HG03097 (cell line): ENCODE measurements around the gene OSBPL9.
"Not testable (repeated sequence)": the region's sequence is repeated elsewhere in the genome, so short reads cannot be mapped to it uniquely, and the experiment has no call there.

ENCODE experiments used
- ATAC-seq: cut with Tn5 transposase; IDR thresholded peaks from one replicate; pipeline ENCODE4 v1.9.1; 2021; ENCODE audit not compliant: unreplicated experiment, low FRiP score

Gene OSBPL9

GRCh38 chr1:51705035-51705434 lies 88.1 kb downstream of the OSBPL9 start:
- ATAC-seq = no peak

- ATAC-seq = no peak
These were observed 92.2 kb downstream of the OSBPL9 start for GRCh38 chr1:51708911-51709760.

GRCh38 chr1:51709951-51710350 lies 93.1 kb downstream of the OSBPL9 start:
- no peak for ATAC-seq

GRCh38 chr1:51712590-51712989 lies 95.7 kb downstream of the OSBPL9 start:
- no peak for ATAC-seq

- no peak for ATAC-seq
These were observed 97.6 kb downstream of the OSBPL9 start for GRCh38 chr1:51714374-51715019.

GRCh38 chr1:51715369-51715768 lies 98.5 kb downstream of the OSBPL9 start:
- peak; percentile 68 for ATAC-seq

GRCh38 chr1:51716746-51717145 lies 99.9 kb downstream of the OSBPL9 start:
- no peak for ATAC-seq

GRCh38 chr1:51717842-51718241 lies 101.0 kb downstream of the OSBPL9 start:
- no peak for ATAC-seq

GRCh38 chr1:51719146-51719545 lies 102.3 kb downstream of the OSBPL9 start:
- no peak for ATAC-seq

- ATAC-seq = no peak
These were observed 107.9 kb downstream of the OSBPL9 start for GRCh38 chr1:51724797-51725196.

GRCh38 chr1:51726051-51726450 lies 109.2 kb downstream of the OSBPL9 start:
- ATAC-seq = no peak

GRCh38 chr1:51726544-51727225 lies 109.8 kb downstream of the OSBPL9 start:
- ATAC-seq = no peak

- ATAC-seq = no peak
These were observed 110.5 kb downstream of the OSBPL9 start for GRCh38 chr1:51727366-51727765.

GRCh38 chr1:51728611-51729155 lies 111.8 kb downstream of the OSBPL9 start:
- ATAC-seq = no peak

GRCh38 chr1:51729156-51729823 lies 112.4 kb downstream of the OSBPL9 start:
- peak; percentile 93 for ATAC-seq

- ATAC-seq = peak; percentile 32
These were observed 113.0 kb downstream of the OSBPL9 start for GRCh38 chr1:51729824-51730301.

GRCh38 chr1:51731998-51732397 lies 115.1 kb downstream of the OSBPL9 start:
- ATAC-seq = no peak

GRCh38 chr1:51732701-51733425 lies 116.0 kb downstream of the OSBPL9 start:
- no peak for ATAC-seq

- not testable (repeated sequence) for ATAC-seq
These were observed 116.5 kb downstream of the OSBPL9 start for GRCh38 chr1:51733426-51733774.
